ENCODE data around the gene GSTP1.
"Not testable (repeated sequence)": the region's sequence is repeated elsewhere in the genome, so short reads cannot be mapped to it uniquely, and the experiment has no call there.

Gene GSTP1

GRCh38 chr11:67563705-67564114, 19.9 kb upstream of the GSTP1 start:
- not testable (repeated sequence) for DNase-seq (ENCODE audit: low spot score)

GRCh38 chr11:67564230-67564629, 19.4 kb upstream of the GSTP1 start:
- DNase-seq (ENCODE audit: low spot score) = no peak

GRCh38 chr11:67571443-67571842, 12.2 kb upstream of the GSTP1 start:
- DNase-seq (ENCODE audit: low spot score) = no peak

GRCh38 chr11:67572305-67572704, 11.3 kb upstream of the GSTP1 start:
- DNase-seq (ENCODE audit: low spot score) = no peak

- DNase-seq (ENCODE audit: low spot score) = peak; percentile 68
Observed at GRCh38 chr11:67572747-67573419, 10.7 kb upstream of the GSTP1 start.

GRCh38 chr11:67574938-67575337, 8.7 kb upstream of the GSTP1 start:
- no peak for DNase-seq (ENCODE audit: low spot score)

GRCh38 chr11:67576735-67577475, 6.7 kb upstream of the GSTP1 start:
- DNase-seq (ENCODE audit: low spot score) = peak; percentile 60

- DNase-seq (ENCODE audit: low spot score) = no peak
Observed at GRCh38 chr11:67577951-67578350, 5.7 kb upstream of the GSTP1 start.

- no peak for DNase-seq (ENCODE audit: low spot score)
Observed at GRCh38 chr11:67581469-67581868, 2.1 kb upstream of the GSTP1 start.

- no peak for DNase-seq (ENCODE audit: low spot score)
Observed at GRCh38 chr11:67582011-67582410, 1.6 kb upstream of the GSTP1 start.

GRCh38 chr11:67584205-67584880, 731 bp downstream of the GSTP1 start:
- DNase-seq (ENCODE audit: low spot score) = peak; percentile 54

GRCh38 chr11:67584881-67585873, 1.6 kb downstream of the GSTP1 start:
- DNase-seq (ENCODE audit: low spot score) = peak; percentile 57

GRCh38 chr11:67585911-67586310, 2.3 kb downstream of the GSTP1 start:
- DNase-seq (ENCODE audit: low spot score) = no peak

- no peak for DNase-seq (ENCODE audit: low spot score)
Observed at GRCh38 chr11:67586568-67587250, 3.1 kb downstream of the GSTP1 start.

- no peak for DNase-seq (ENCODE audit: low spot score)
Observed at GRCh38 chr11:67588136-67588503, 4.5 kb downstream of the GSTP1 start.

- DNase-seq (ENCODE audit: low spot score) = not testable (repeated sequence)
Observed at GRCh38 chr11:67588899-67589415, 5.3 kb downstream of the GSTP1 start.

GRCh38 chr11:67592880-67593564, 9.4 kb downstream of the GSTP1 start:
- no peak for DNase-seq (ENCODE audit: low spot score)

GRCh38 chr11:67593565-67593905, 9.9 kb downstream of the GSTP1 start:
- no peak for DNase-seq (ENCODE audit: low spot score)

- DNase-seq (ENCODE audit: low spot score) = no peak
Observed at GRCh38 chr11:67594480-67594879, 10.9 kb downstream of the GSTP1 start.

- DNase-seq (ENCODE audit: low spot score) = no peak
Observed at GRCh38 chr11:67596753-67597300, 13.2 kb downstream of the GSTP1 start.
